ENCODE measurements around the gene ZNF766. TPM values are rescaled to one million over a fixed set of nuclear protein-coding genes. Genes with fewer than 3 reads are reported as not detected.

ZNF766 gene
- total RNA-seq, 1 donor from 2014 or later = 21.5 TPM

DNA sequence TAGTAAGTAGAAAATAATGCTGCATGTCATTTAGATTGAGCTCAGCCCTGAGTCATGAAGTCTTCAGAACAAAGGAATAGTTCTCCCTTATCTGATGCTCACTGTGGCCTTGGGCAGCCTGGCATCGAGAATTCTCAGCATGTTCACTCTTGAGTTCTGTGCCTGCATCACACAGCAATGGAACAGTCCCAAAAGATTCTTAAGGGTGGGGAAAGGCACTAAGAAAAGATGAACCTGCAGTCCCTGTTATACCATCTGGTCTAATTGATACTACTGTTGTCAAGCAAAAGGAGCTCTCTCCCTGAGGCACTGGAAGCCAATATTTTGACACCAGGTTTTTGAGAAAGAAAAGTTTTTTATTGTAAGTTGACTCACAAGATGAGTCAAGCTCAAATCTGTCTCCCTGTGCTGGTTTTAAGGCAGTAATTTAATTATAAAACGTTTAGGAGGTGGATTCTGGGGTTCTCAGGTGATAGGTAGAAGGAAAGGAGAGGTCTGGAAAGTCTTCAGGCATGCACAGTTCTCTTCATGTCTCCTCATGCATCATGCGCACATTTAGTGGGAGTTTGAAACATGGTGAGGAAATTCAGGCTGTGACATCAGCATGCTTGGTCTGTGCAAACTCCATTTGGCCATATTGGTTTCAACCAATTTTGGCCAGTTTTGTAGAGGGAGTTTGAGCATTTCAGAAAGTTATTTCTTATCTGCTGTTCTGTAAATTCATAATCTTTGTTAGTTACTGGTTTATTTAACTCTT lies 38.1 kb upstream of the ZNF766 start:
- peaks cover 17% of the 10 kb centered on the region for H3K36me3 Mint-ChIP-seq (ENCODE audit: low read depth)
- no peaks in the 10 kb centered on the region for H3K9me3 Mint-ChIP-seq
- H3K27ac Mint-ChIP-seq (ENCODE audit: unreplicated experiment) = no peak overlapping the region
- TF ChIP-seq, protein P1, sequence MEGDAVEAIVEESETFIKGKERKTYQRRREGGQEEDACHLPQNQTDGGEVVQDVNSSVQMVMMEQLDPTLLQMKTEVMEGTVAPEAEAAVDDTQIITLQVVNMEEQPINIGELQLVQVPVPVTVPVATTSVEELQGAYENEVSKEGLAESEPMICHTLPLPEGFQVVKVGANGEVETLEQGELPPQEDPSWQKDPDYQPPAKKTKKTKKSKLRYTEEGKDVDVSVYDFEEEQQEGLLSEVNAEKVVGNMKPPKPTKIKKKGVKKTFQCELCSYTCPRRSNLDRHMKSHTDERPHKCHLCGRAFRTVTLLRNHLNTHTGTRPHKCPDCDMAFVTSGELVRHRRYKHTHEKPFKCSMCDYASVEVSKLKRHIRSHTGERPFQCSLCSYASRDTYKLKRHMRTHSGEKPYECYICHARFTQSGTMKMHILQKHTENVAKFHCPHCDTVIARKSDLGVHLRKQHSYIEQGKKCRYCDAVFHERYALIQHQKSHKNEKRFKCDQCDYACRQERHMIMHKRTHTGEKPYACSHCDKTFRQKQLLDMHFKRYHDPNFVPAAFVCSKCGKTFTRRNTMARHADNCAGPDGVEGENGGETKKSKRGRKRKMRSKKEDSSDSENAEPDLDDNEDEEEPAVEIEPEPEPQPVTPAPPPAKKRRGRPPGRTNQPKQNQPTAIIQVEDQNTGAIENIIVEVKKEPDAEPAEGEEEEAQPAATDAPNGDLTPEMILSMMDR (conservative IDR thresholded peaks at IDR 0.05) = no peak
- DNase-seq (ENCODE audit: low read depth, low spot score) = no peak
- H3K4me1 Mint-ChIP-seq = no peaks in the 10 kb centered on the region
- no peak overlapping the region for H3K4me3 Mint-ChIP-seq
- no peaks in the 10 kb centered on the region for H3K27me3 Mint-ChIP-seq (ENCODE audit: low read depth)

DNA sequence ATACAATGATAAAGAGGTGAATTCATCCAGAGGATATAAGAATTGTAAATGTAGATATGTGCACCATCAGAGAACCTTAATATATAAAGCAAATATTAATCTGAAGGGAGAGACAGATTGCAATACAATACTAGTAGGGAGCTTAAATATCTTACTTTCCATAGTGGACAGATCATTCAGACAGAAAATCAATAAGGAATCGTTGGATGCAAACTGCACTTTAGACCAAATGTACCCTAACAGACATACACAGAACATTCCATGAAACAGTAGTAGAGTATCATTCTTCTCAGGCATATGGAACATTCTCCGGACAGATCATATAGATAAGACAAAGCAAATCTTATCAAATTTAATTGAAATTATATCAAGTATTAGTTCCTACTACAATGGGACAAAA lies 35.0 kb upstream of the ZNF766 start:
- no peak for DNase-seq (ENCODE audit: low read depth, low spot score)
- TF ChIP-seq, protein P1 (conservative IDR thresholded peaks at IDR 0.05) = no peak
- Mint-ChIP-seq H3K9me3 (no peaks in the 10 kb centered on the region), H3K27me3 (ENCODE audit: low read depth) (peaks cover 6% of the 10 kb centered on the region), H3K27ac (ENCODE audit: unreplicated experiment) (no peak overlapping the region), H3K4me1 (no peaks in the 10 kb centered on the region), H3K4me3 (no peak overlapping the region), H3K36me3 (ENCODE audit: low read depth) (no peaks in the 10 kb centered on the region)

DNA sequence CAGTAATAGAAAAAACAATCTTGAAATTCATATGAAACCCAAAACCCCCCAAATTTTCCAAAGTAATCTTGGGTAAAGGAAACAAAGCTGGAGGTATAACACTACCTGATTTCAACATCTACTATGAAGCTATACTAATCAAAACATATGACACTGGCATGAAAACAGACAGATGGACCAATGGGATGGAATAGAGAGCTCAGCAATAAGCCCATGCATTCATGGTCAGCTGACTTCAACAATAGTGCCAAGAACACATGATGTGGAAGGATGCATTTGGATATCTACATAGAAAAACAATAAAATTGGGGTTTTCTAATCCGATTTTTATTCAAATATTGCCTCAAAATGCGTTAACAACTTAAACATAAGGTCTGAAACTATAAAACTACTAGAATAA lies 32.2 kb upstream of the ZNF766 start:
- H3K27ac Mint-ChIP-seq (ENCODE audit: unreplicated experiment) = no peak overlapping the region

DNA sequence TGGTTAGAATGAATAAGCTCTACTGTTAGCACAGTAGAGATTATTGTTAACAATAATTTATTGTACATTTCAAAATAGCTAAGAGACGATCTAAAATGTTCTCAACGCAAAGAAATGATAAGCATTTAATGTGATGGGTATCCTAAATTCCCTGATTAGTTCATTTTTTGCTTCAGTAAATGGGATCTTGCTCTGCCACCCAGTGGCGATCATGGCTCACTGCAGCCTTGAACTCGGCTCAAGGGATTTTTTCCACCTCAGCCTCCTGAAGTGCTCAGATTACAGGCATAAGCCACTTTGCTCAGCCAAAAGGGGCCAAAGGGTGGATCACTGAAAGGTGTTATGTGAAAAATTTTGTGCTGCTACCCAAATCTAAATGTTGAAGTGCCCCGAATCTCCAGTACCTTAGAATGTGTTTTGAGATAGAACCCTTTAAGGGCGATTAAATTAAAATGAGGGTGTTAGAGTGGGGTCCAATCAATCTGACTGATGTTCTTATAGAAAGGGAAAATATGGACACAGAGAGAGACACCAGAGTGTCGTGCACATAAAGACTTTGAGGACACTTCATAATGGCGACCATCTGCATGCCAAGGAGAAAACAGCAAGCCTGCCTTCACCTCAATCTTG lies 31.5 kb upstream of the ZNF766 start:
- H3K27me3 Mint-ChIP-seq (ENCODE audit: low read depth) = peaks cover 6% of the 10 kb centered on the region
- H3K4me1 Mint-ChIP-seq = no peaks in the 10 kb centered on the region
- H3K36me3 Mint-ChIP-seq (ENCODE audit: low read depth) = no peaks in the 10 kb centered on the region
- DNase-seq (ENCODE audit: low read depth, low spot score) = peak; percentile 50
- H3K4me3 Mint-ChIP-seq = no peak overlapping the region
- TF ChIP-seq, protein P1 (conservative IDR thresholded peaks at IDR 0.05) = peak; percentile 94
- H3K9me3 Mint-ChIP-seq = no peaks in the 10 kb centered on the region
- no peak overlapping the region for H3K27ac Mint-ChIP-seq (ENCODE audit: unreplicated experiment)

More for the DNA sequence above, 32.2 kb upstream of the ZNF766 start:
- no peaks in the 10 kb centered on the region for H3K4me1 Mint-ChIP-seq
- TF ChIP-seq, protein P1 (conservative IDR thresholded peaks at IDR 0.05) = no peak
- no peak overlapping the region for H3K4me3 Mint-ChIP-seq
- peaks cover 6% of the 10 kb centered on the region for H3K27me3 Mint-ChIP-seq (ENCODE audit: low read depth)
- DNase-seq (ENCODE audit: low read depth, low spot score) = no peak
- no peaks in the 10 kb centered on the region for H3K36me3 Mint-ChIP-seq (ENCODE audit: low read depth)
- no peaks in the 10 kb centered on the region for H3K9me3 Mint-ChIP-seq

DNA sequence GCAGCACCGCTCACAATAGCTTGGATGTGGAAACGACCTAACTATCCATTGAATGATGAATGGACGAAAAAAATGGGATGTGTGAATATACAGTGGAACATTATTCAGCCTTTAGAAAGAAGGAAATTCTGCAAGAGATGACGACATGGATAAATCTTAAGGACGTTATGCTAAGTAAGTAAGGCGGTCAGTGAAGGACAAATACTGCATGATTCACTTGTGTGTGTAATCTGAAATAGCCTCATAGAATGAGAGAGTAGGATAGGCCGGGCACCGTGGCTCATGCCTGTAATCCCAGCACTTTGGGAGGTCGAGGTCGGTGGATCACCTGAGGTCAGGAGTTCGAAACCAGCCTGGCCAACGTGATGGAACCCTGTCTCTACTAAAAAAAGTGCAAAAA lies 25.4 kb upstream of the ZNF766 start:
- Mint-ChIP-seq H3K36me3 (ENCODE audit: low read depth) (no peaks in the 10 kb centered on the region), H3K4me3 (no peak overlapping the region), H3K27ac (ENCODE audit: unreplicated experiment) (no peak overlapping the region), H3K9me3 (no peaks in the 10 kb centered on the region), H3K27me3 (ENCODE audit: low read depth) (no peaks in the 10 kb centered on the region), H3K4me1 (no peaks in the 10 kb centered on the region)
- no peak for DNase-seq (ENCODE audit: low read depth, low spot score)
- TF ChIP-seq, protein P1 (conservative IDR thresholded peaks at IDR 0.05) = no peak
